ENCODE results near the gene SPN. TPM values are rescaled to one million over a fixed set of nuclear protein-coding genes. Genes with fewer than 3 reads are reported as not detected.
A peak's percentile ranks its signal among the peaks of the same experiment; 100 is the strongest.
"Not testable (repeated sequence)": the region's sequence is repeated elsewhere in the genome, so short reads cannot be mapped to it uniquely, and the experiment has no call there.

SPN gene
- total RNA-seq = 0.05 TPM in 1 of 2 replicates, not detected in the other

- DNase-seq (ENCODE audit: low read depth) = no peak
Measured at GRCh38 chr16:29663016-29663806, at the start of gene SPN. Gene SPN (plus strand): TSS chr16:29663247. CDS start chr16:29663729, 482 bp downstream.

GRCh38 chr16:29613307-29614057 is 49.6 kb upstream of the SPN start:
- not testable (repeated sequence) for DNase-seq (ENCODE audit: low read depth)

GRCh38 chr16:29614691-29615314 is 48.2 kb upstream of the SPN start:
- peak; percentile 67 for DNase-seq (ENCODE audit: low read depth)

- not testable (repeated sequence) for DNase-seq (ENCODE audit: low read depth)
Measured at GRCh38 chr16:29616127-29616526, 46.9 kb upstream of the SPN start.

- DNase-seq (ENCODE audit: low read depth) = not testable (repeated sequence)
Measured at GRCh38 chr16:29620591-29620990, 42.5 kb upstream of the SPN start.

GRCh38 chr16:29622738-29623137 is 40.3 kb upstream of the SPN start:
- not testable (repeated sequence) for DNase-seq (ENCODE audit: low read depth)

- DNase-seq (ENCODE audit: low read depth) = not testable (repeated sequence)
Measured at GRCh38 chr16:29623253-29623652, 39.8 kb upstream of the SPN start.

GRCh38 chr16:29625114-29625513 is 37.9 kb upstream of the SPN start:
- DNase-seq (ENCODE audit: low read depth) = not testable (repeated sequence)

- DNase-seq (ENCODE audit: low read depth) = not testable (repeated sequence)
Measured at GRCh38 chr16:29626778-29627331, 36.2 kb upstream of the SPN start.

GRCh38 chr16:29627661-29628075 is 35.4 kb upstream of the SPN start:
- not testable (repeated sequence) for DNase-seq (ENCODE audit: low read depth)

- DNase-seq (ENCODE audit: low read depth) = not testable (repeated sequence)
Measured at GRCh38 chr16:29628707-29629106, 34.3 kb upstream of the SPN start.

- DNase-seq (ENCODE audit: low read depth) = not testable (repeated sequence)
Measured at GRCh38 chr16:29629318-29629717, 33.7 kb upstream of the SPN start.

GRCh38 chr16:29631658-29632057 is 31.4 kb upstream of the SPN start:
- DNase-seq (ENCODE audit: low read depth) = not testable (repeated sequence)

- not testable (repeated sequence) for DNase-seq (ENCODE audit: low read depth)
Measured at GRCh38 chr16:29635902-29636301, 27.1 kb upstream of the SPN start.

- DNase-seq (ENCODE audit: low read depth) = not testable (repeated sequence)
Measured at GRCh38 chr16:29636368-29636767, 26.7 kb upstream of the SPN start.

- not testable (repeated sequence) for DNase-seq (ENCODE audit: low read depth)
Measured at GRCh38 chr16:29638751-29639150, 24.3 kb upstream of the SPN start.

GRCh38 chr16:29641561-29641960 is 21.5 kb upstream of the SPN start:
- peak; percentile 13 for DNase-seq (ENCODE audit: low read depth)

- DNase-seq (ENCODE audit: low read depth) = no peak
Measured at GRCh38 chr16:29643596-29643995, 19.5 kb upstream of the SPN start.

- no peak for DNase-seq (ENCODE audit: low read depth)
Measured at GRCh38 chr16:29644338-29644857, 18.6 kb upstream of the SPN start.

GRCh38 chr16:29644973-29645693 is 17.9 kb upstream of the SPN start:
- DNase-seq (ENCODE audit: low read depth) = no peak

- DNase-seq (ENCODE audit: low read depth) = peak; percentile 16
Measured at GRCh38 chr16:29645694-29646187, 17.3 kb upstream of the SPN start.
